ENCODE results near the gene SPA17. TPM values are rescaled to one million over a fixed set of nuclear protein-coding genes. Genes with fewer than 3 reads are reported as not detected.

Gene SPA17
- total RNA-seq, 1 experiment from 2014 or later, result 14.0 TPM

GRCh38 chr11:124674571-124674970 lies 867 bp downstream of the SPA17 start:
- no peak for TF ChIP-seq EZH2 (IDR thresholded peaks at IDR 0.05; ENCODE audit: low read length, unreplicated experiment)
- no peak for TF ChIP-seq CTCF (conservative IDR thresholded peaks at IDR 0.05; ENCODE audit: low read depth, low read length)
- TF ChIP-seq EZH2phosphoT487 (IDR thresholded peaks at IDR 0.05; ENCODE audit: borderline replicate concordance, low read length), result no peak
- no peak for ATAC-seq
- Histone ChIP-seq H2AFZ (ENCODE audit: low read length) (peak overlapping the region; percentile 98), H3K4me1 (ENCODE audit: insufficient read depth, low read length) (peaks cover 16% of the 10 kb centered on the region), H3K9me2 (replicated peaks; ENCODE audit: low read length) (no peaks in the 10 kb centered on the region), H3K9me3 (ENCODE audit: low read length) (no peaks in the 10 kb centered on the region), H3K4me2 (ENCODE audit: low read length) (peak overlapping the region; percentile 95), H3K9ac (ENCODE audit: low read length) (peak overlapping the region; percentile 92), H3K27ac (ENCODE audit: low read length) (peak overlapping the region; percentile 46; the same call in 1 of the 2 replicates), H3F3A (ENCODE audit: low read length, unreplicated experiment) (no peaks in the 10 kb centered on the region), H3K79me2 (ENCODE audit: low read length) (peaks cover 15% of the 10 kb centered on the region), H4K20me1 (ENCODE audit: low read length) (no peaks in the 10 kb centered on the region), H3K36me3 (ENCODE audit: low read depth, low read length) (no peaks in the 10 kb centered on the region), H3K4me3 (ENCODE audit: low read length) (peak overlapping the region; percentile 91), H3K27me3 (ENCODE audit: low read length) (no peaks in the 10 kb centered on the region)
- ChIA-PET CTCF (interaction anchor here (0.6 kb wide), 2 partner anchors 9 to 76 kb away, joined by 4 to 8 read pairs; no protein-coding TSS in a partner anchor), POLR2A (ENCODE audit: unreplicated experiment) (interaction anchor here (0.6 kb wide), 1 partner anchor 80 kb away, joined by 10 read pairs; no protein-coding TSS in a partner anchor)
- DNase-seq, result no peak
- intact Hi-C loops (cut with micrococcal nuclease), result loop anchor here (1.0 kb wide), 1 partner anchor 88 kb away; the partner anchor contains the start of gene ESAM
- no TSS peak for BruUV-seq (replicated peaks)

GRCh38 chr11:124676386-124676785 lies 2.7 kb downstream of the SPA17 start:
- Histone ChIP-seq H3F3A (ENCODE audit: low read length, unreplicated experiment) (no peaks in the 10 kb centered on the region), H3K9ac (ENCODE audit: low read length) (no peak overlapping the region), H3K27me3 (ENCODE audit: low read length) (no peaks in the 10 kb centered on the region), H3K4me3 (ENCODE audit: low read length) (no peak overlapping the region), H3K27ac (ENCODE audit: low read length) (no peak overlapping the region), H3K9me3 (ENCODE audit: low read length) (no peaks in the 10 kb centered on the region), H3K36me3 (ENCODE audit: low read depth, low read length) (no peaks in the 10 kb centered on the region), H3K4me2 (ENCODE audit: low read length) (no peak overlapping the region), H3K79me2 (ENCODE audit: low read length) (peaks cover 15% of the 10 kb centered on the region), H3K9me2 (replicated peaks; ENCODE audit: low read length) (no peaks in the 10 kb centered on the region), H3K4me1 (ENCODE audit: insufficient read depth, low read length) (peaks cover 16% of the 10 kb centered on the region), H4K20me1 (ENCODE audit: low read length) (no peaks in the 10 kb centered on the region), H2AFZ (ENCODE audit: low read length) (no peak overlapping the region)
- ATAC-seq, result no peak
- no peak for DNase-seq
- intact Hi-C loops (cut with micrococcal nuclease), result no loop called here
- TF ChIP-seq EZH2 (IDR thresholded peaks at IDR 0.05; ENCODE audit: low read length, unreplicated experiment), result no peak
- POLR2A ChIA-PET (ENCODE audit: unreplicated experiment), result interaction anchor here (0.5 to 0.6 kb wide), 2 partner anchors 24 to 322 kb away, joined by 3 read pairs; no protein-coding TSS in a partner anchor
- no TSS peak for BruUV-seq (replicated peaks)
- CTCF ChIA-PET, result interaction anchor here (0.5 kb wide), 1 partner anchor 87 kb away, joined by 3 read pairs; no protein-coding TSS in a partner anchor

GRCh38 chr11:124678416-124678815 lies 4.7 kb downstream of the SPA17 start:
- no peaks in the 10 kb centered on the region for H3K27me3 ChIP-seq (ENCODE audit: low read length)
- TF ChIP-seq EZH2 (IDR thresholded peaks at IDR 0.05; ENCODE audit: low read length, unreplicated experiment) (no peak), EZH2phosphoT487 (IDR thresholded peaks at IDR 0.05; ENCODE audit: borderline replicate concordance, low read length) (no peak), CTCF (conservative IDR thresholded peaks at IDR 0.05; ENCODE audit: low read depth, low read length) (no peak)
- no peaks in the 10 kb centered on the region for H4K20me1 ChIP-seq (ENCODE audit: low read length)
- no peak overlapping the region for H3K27ac ChIP-seq (ENCODE audit: low read length)
- intact Hi-C loops (cut with micrococcal nuclease), result no loop called here
- ChIA-PET CTCF (no interaction called here), POLR2A (ENCODE audit: unreplicated experiment) (no interaction called here)
- no peak overlapping the region for H3K9ac ChIP-seq (ENCODE audit: low read length)
- no peak overlapping the region for H3K4me3 ChIP-seq (ENCODE audit: low read length)
- BruUV-seq (replicated peaks), result no TSS peak
- peaks cover 5% of the 10 kb centered on the region; the same call in 1 of the 2 replicates for H3K79me2 ChIP-seq (ENCODE audit: low read length)
- H3K36me3 ChIP-seq (ENCODE audit: low read depth, low read length), result peaks cover 15% of the 10 kb centered on the region; the same call in 1 of the 2 replicates
- no peak overlapping the region for H2AFZ ChIP-seq (ENCODE audit: low read length)
- H3F3A ChIP-seq (ENCODE audit: low read length, unreplicated experiment), result no peaks in the 10 kb centered on the region
- peaks cover 18% of the 10 kb centered on the region; the same call in 1 of the 2 replicates for H3K9me3 ChIP-seq (ENCODE audit: low read length)
- DNase-seq (no peak), ATAC-seq (no peak)
- H3K9me2 ChIP-seq (replicated peaks; ENCODE audit: low read length), result no peaks in the 10 kb centered on the region
- peaks cover 8% of the 10 kb centered on the region for H3K4me1 ChIP-seq (ENCODE audit: insufficient read depth, low read length)
- no peak overlapping the region for H3K4me2 ChIP-seq (ENCODE audit: low read length)

All from PC-3 (cell line).